ENCODE measurements around the gene ANK3. TPM values are rescaled to one million over a fixed set of nuclear protein-coding genes. Genes with fewer than 3 reads are reported as not detected.
"Not testable (repeated sequence)": the region's sequence is repeated elsewhere in the genome, so short reads cannot be mapped to it uniquely, and the experiment has no call there.

The ANK3 gene
- total RNA-seq, 2 experiments from 2014 or later = 24.0 to 25.2 TPM

- Mint-ChIP-seq H3K27ac (no peak overlapping the region), H3K4me1 (no peaks in the 10 kb centered on the region), H3K27me3 (no peaks in the 10 kb centered on the region), H3K4me3 (no peak overlapping the region), H3K9me3 (ENCODE audit: low read depth) (no peaks in the 10 kb centered on the region), H3K36me3 (ENCODE audit: low read depth) (peaks cover 4% of the 10 kb centered on the region)
- DNase-seq (no peak), ATAC-seq (no peak)
- POLR2A ChIA-PET = no interaction called here
- CTCF ChIA-PET = interaction anchor here (0.8 to 1.2 kb wide), 3 partner anchors 19 to 264 kb away, joined by 3 read pairs; no protein-coding TSS in a partner anchor
- intact Hi-C loops (cut with DNase I, micrococcal nuclease) = no loop called here
These were observed 344.1 kb downstream of the ANK3 start for GRCh38 chr10:60045571-60045970.

- DNase-seq = no peak
- ChIA-PET CTCF (interaction anchor here (0.8 to 1.2 kb wide), 3 partner anchors 18 to 263 kb away, joined by 3 read pairs; no protein-coding TSS in a partner anchor), POLR2A (no interaction called here)
- no peaks in the 10 kb centered on the region for H3K27me3 Mint-ChIP-seq
- no peak overlapping the region for H3K27ac Mint-ChIP-seq
- no peaks in the 10 kb centered on the region for H3K4me1 Mint-ChIP-seq
- ATAC-seq = no peak
- H3K4me3 Mint-ChIP-seq = no peak overlapping the region
- intact Hi-C loops (cut with DNase I, micrococcal nuclease) = no loop called here
- no peaks in the 10 kb centered on the region for H3K9me3 Mint-ChIP-seq (ENCODE audit: low read depth)
- H3K36me3 Mint-ChIP-seq (ENCODE audit: low read depth) = peaks cover 2% of the 10 kb centered on the region
These were observed 344.7 kb downstream of the ANK3 start for GRCh38 chr10:60044971-60045370.

- ChIA-PET POLR2A (no interaction called here), CTCF (interaction anchor here (0.8 to 1.1 kb wide), 2 partner anchors 21 to 49 kb away, joined by 3 read pairs; no protein-coding TSS in a partner anchor)
- ATAC-seq (no peak), DNase-seq (no peak)
- Mint-ChIP-seq H3K4me3 (no peak overlapping the region), H3K36me3 (ENCODE audit: low read depth) (peaks cover 2% of the 10 kb centered on the region), H3K4me1 (no peaks in the 10 kb centered on the region), H3K9me3 (ENCODE audit: low read depth) (no peaks in the 10 kb centered on the region), H3K27me3 (no peaks in the 10 kb centered on the region), H3K27ac (no peak overlapping the region)
- intact Hi-C loops (cut with DNase I, micrococcal nuclease) = no loop called here
These were observed 345.4 kb downstream of the ANK3 start for GRCh38 chr10:60044242-60044641.

GRCh38 chr10:60043561-60044241 lies 346.0 kb downstream of the ANK3 start:
- Mint-ChIP-seq H3K4me1 (no peaks in the 10 kb centered on the region), H3K4me3 (no peak overlapping the region), H3K27me3 (no peaks in the 10 kb centered on the region), H3K27ac (no peak overlapping the region), H3K36me3 (ENCODE audit: low read depth) (peaks cover 2% of the 10 kb centered on the region), H3K9me3 (ENCODE audit: low read depth) (no peaks in the 10 kb centered on the region)
- intact Hi-C loops (cut with DNase I, micrococcal nuclease) = no loop called here
- ATAC-seq (no peak), DNase-seq (no peak)
- ChIA-PET POLR2A (no interaction called here), CTCF (interaction anchor here (0.8 kb wide), 1 partner anchor 50 kb away, joined by 3 read pairs; no protein-coding TSS in a partner anchor)

GRCh38 chr10:60042914-60043313 lies 346.8 kb downstream of the ANK3 start:
- Mint-ChIP-seq H3K4me3 (no peak overlapping the region), H3K27ac (no peak overlapping the region), H3K36me3 (ENCODE audit: low read depth) (peaks cover 2% of the 10 kb centered on the region), H3K9me3 (ENCODE audit: low read depth) (no peaks in the 10 kb centered on the region), H3K27me3 (no peaks in the 10 kb centered on the region), H3K4me1 (no peaks in the 10 kb centered on the region)
- ChIA-PET CTCF (interaction anchor here (0.7 kb wide), 1 partner anchor 17 kb away, joined by 3 read pairs; no protein-coding TSS in a partner anchor), POLR2A (no interaction called here)
- ATAC-seq (no peak), DNase-seq (no peak)
- intact Hi-C loops (cut with DNase I, micrococcal nuclease) = no loop called here

GRCh38 chr10:60042262-60042661 lies 347.4 kb downstream of the ANK3 start:
- DNase-seq (no peak), ATAC-seq (no peak)
- H3K4me3 Mint-ChIP-seq = no peak overlapping the region
- H3K9me3 Mint-ChIP-seq (ENCODE audit: low read depth) = no peaks in the 10 kb centered on the region
- H3K27ac Mint-ChIP-seq = no peak overlapping the region
- no peaks in the 10 kb centered on the region for H3K27me3 Mint-ChIP-seq
- intact Hi-C loops (cut with DNase I, micrococcal nuclease) = no loop called here
- ChIA-PET CTCF (interaction anchor here (0.7 kb wide), 1 partner anchor 17 kb away, joined by 3 read pairs; no protein-coding TSS in a partner anchor), POLR2A (no interaction called here)
- H3K36me3 Mint-ChIP-seq (ENCODE audit: low read depth) = peaks cover 2% of the 10 kb centered on the region
- no peaks in the 10 kb centered on the region for H3K4me1 Mint-ChIP-seq

GRCh38 chr10:60041489-60042133 lies 348.1 kb downstream of the ANK3 start:
- no peaks in the 10 kb centered on the region for H3K27me3 Mint-ChIP-seq
- ChIA-PET CTCF (interaction anchor here (1.3 kb wide), 1 partner anchor 416 kb away, joined by 4 read pairs; no protein-coding TSS in a partner anchor), POLR2A (no interaction called here)
- no peak for ATAC-seq
- H3K27ac Mint-ChIP-seq = no peak overlapping the region
- DNase-seq = no peak
- H3K4me1 Mint-ChIP-seq = no peaks in the 10 kb centered on the region
- H3K36me3 Mint-ChIP-seq (ENCODE audit: low read depth) = peaks cover 2% of the 10 kb centered on the region
- H3K9me3 Mint-ChIP-seq (ENCODE audit: low read depth) = no peaks in the 10 kb centered on the region
- intact Hi-C loops (cut with DNase I, micrococcal nuclease) = no loop called here
- no peak overlapping the region for H3K4me3 Mint-ChIP-seq

- ChIA-PET POLR2A (no interaction called here), CTCF (interaction anchor here (1.0 to 1.3 kb wide), 2 partner anchors 9 to 414 kb away, joined by 3 to 4 read pairs; no protein-coding TSS in a partner anchor)
- no peak for DNase-seq
- ATAC-seq = no peak
- intact Hi-C loops (cut with DNase I, micrococcal nuclease) = no loop called here
- Mint-ChIP-seq H3K9me3 (ENCODE audit: low read depth) (no peaks in the 10 kb centered on the region), H3K36me3 (ENCODE audit: low read depth) (no peaks in the 10 kb centered on the region), H3K27ac (no peak overlapping the region), H3K4me1 (no peaks in the 10 kb centered on the region), H3K27me3 (no peaks in the 10 kb centered on the region), H3K4me3 (no peak overlapping the region)
These were observed 349.5 kb downstream of the ANK3 start for GRCh38 chr10:60040014-60040662.

GRCh38 chr10:60035984-60036383 lies 353.7 kb downstream of the ANK3 start:
- Mint-ChIP-seq H3K27ac (no peak overlapping the region), H3K4me1 (peaks cover 7% of the 10 kb centered on the region), H3K36me3 (ENCODE audit: low read depth) (peaks cover 6% of the 10 kb centered on the region), H3K9me3 (ENCODE audit: low read depth) (no peaks in the 10 kb centered on the region), H3K27me3 (no peaks in the 10 kb centered on the region), H3K4me3 (no peak overlapping the region)
- POLR2A ChIA-PET = no interaction called here
- DNase-seq (no peak), ATAC-seq (no peak)
- CTCF ChIA-PET = interaction anchor here (1.0 to 1.4 kb wide), 2 partner anchors 184 to 413 kb away, joined by 5 to 8 read pairs; no protein-coding TSS in a partner anchor
- intact Hi-C loops (cut with DNase I, micrococcal nuclease) = loop anchor here in 1 of 2 experiments (10.0 kb wide), 2 partner anchors 201 to 1081 kb away; no protein-coding TSS in a partner anchor

- H3K36me3 Mint-ChIP-seq (ENCODE audit: low read depth); DNase-seq; H3K27ac Mint-ChIP-seq; H3K4me1 Mint-ChIP-seq; POLR2A ChIA-PET; ATAC-seq; H3K27me3 Mint-ChIP-seq; H3K9me3 Mint-ChIP-seq (ENCODE audit: low read depth); H3K4me3 Mint-ChIP-seq: not testable (repeated sequence)
- CTCF ChIA-PET = interaction anchor here (0.6 to 1.4 kb wide), 4 partner anchors 15 to 412 kb away, joined by 3 to 5 read pairs (median 4); no protein-coding TSS in a partner anchor
- intact Hi-C loops (cut with DNase I, micrococcal nuclease) = loop anchor here in 1 of 2 experiments (10.0 kb wide), 2 partner anchors 201 to 1081 kb away; no protein-coding TSS in a partner anchor
These were observed 354.3 kb downstream of the ANK3 start for GRCh38 chr10:60035375-60035774.

- ChIA-PET CTCF (interaction anchor here (1.1 to 5.3 kb wide), 3 partner anchors 11 to 1081 kb away, joined by 3 to 37 read pairs (median 3); no protein-coding TSS in a partner anchor), POLR2A (no interaction called here)
- DNase-seq (peak; percentile 74), ATAC-seq (peak; percentile 63)
- intact Hi-C loops (cut with DNase I, micrococcal nuclease) = loop anchor here (1.0 to 10.0 kb wide), 7 partner anchors 125 to 1078 kb away; partner anchors contain the start of gene CCDC6 (in 1 of the 2)
- Mint-ChIP-seq H3K27me3 (no peaks in the 10 kb centered on the region), H3K27ac (no peak overlapping the region), H3K4me1 (peaks cover 9% of the 10 kb centered on the region), H3K4me3 (no peak overlapping the region), H3K36me3 (ENCODE audit: low read depth) (peaks cover 6% of the 10 kb centered on the region), H3K9me3 (ENCODE audit: low read depth) (no peaks in the 10 kb centered on the region)
These were observed 357.0 kb downstream of the ANK3 start for GRCh38 chr10:60032723-60033122.
